Medulla oblongata (tissue), 1 donor: ENCODE measurements around the gene LPAR3.

Experiments used
- DNase-seq: peaks from one replicate; pipeline ENCODE4 v3.0.0-alpha.2; 2015; ENCODE audit errors: extremely low spot score

Gene LPAR3

GRCh38 chr1:84774669-84775534 is 118.1 kb downstream of the LPAR3 start:
- peak; percentile 44 for DNase-seq

- no peak for DNase-seq
Measured at GRCh38 chr1:84773933-84774497, 119.0 kb downstream of the LPAR3 start.

- DNase-seq = no peak
Measured at GRCh38 chr1:84773195-84773594, 119.8 kb downstream of the LPAR3 start.

- peak; percentile 95 for DNase-seq
Measured at GRCh38 chr1:84772428-84772943, 120.5 kb downstream of the LPAR3 start.

GRCh38 chr1:84771895-84772294 is 121.1 kb downstream of the LPAR3 start:
- DNase-seq = no peak

- no peak for DNase-seq
Measured at GRCh38 chr1:84770481-84770880, 122.5 kb downstream of the LPAR3 start.

- no peak for DNase-seq
Measured at GRCh38 chr1:84769636-84770035, 123.4 kb downstream of the LPAR3 start.

- DNase-seq = no peak
Measured at GRCh38 chr1:84768634-84769033, 124.4 kb downstream of the LPAR3 start.

GRCh38 chr1:84763912-84764680 is 128.9 kb downstream of the LPAR3 start:
- no peak for DNase-seq

- DNase-seq = no peak
Measured at GRCh38 chr1:84762664-84763063, 130.3 kb downstream of the LPAR3 start.
